ENCODE results near the gene ZC3H10. TPM values are rescaled to one million over a fixed set of nuclear protein-coding genes. Genes with fewer than 3 reads are reported as not detected.

The ZC3H10 gene
- total and polyA plus RNA-seq, 2 of the 8 experiments (the other 6 are each of a cell fraction or from before 2014, with no cell fraction given) = 4.0 to 11.2 TPM

- Histone ChIP-seq H3K9ac (replicated peaks in 1 of 4; ENCODE audit: extremely low read depth in 1 of 4, low read depth in 3 of 4, low read length in 3 of 4) (no peak overlapping the region), H2BK5ac (ENCODE audit: low read depth, low read length) (no peak overlapping the region), H3K14ac (ENCODE audit: insufficient read length) (no peak overlapping the region), H3K36me3 (ENCODE audit: control insufficient read depth in 2 of 4, insufficient read depth in 4 of 4, low read length in 3 of 4) (peaks cover 3 to 14% (median 4%) of the 10 kb centered on the region in 4 experiments; a peak in 6 of 8 replicates), H3K4me1 (replicated peaks in 1 of 4; ENCODE audit: control insufficient read depth in 3 of 4, insufficient read depth in 4 of 4, low read length in 3 of 4) (peaks cover 6 to 16% (median 10%) of the 10 kb centered on the region in 4 experiments; a peak in 6 of 7 replicates), H2BK15ac (ENCODE audit: low read length) (no peak overlapping the region), H4K5ac (ENCODE audit: insufficient read length, low read depth, low read length) (no peak overlapping the region), H4K91ac (replicated peaks; ENCODE audit: insufficient read length, low read length) (no peak overlapping the region), H3K56ac (replicated peaks; ENCODE audit: insufficient read length, low read depth, low read length) (no peak overlapping the region), H3K79me1 (ENCODE audit: low read depth, low read length) (0 out of 2 replicates have a peak, but pooled peaks cover 2% of the 10 kb centered on the region), H3K9me3 (ENCODE audit: insufficient read depth in 2 of 2, low read depth in 1 of 2, low read length in 1 of 2) (no peaks in the 10 kb centered on the region), H3K27me3 (replicated peaks in 1 of 4; ENCODE audit: control insufficient read depth in 3 of 4, extremely low read depth in 1 of 4, insufficient read depth in 3 of 4, low read length in 3 of 4) (no peaks in the 10 kb centered on the region; a peak in 1 of 7 replicates), H3K23ac (ENCODE audit: insufficient read length) (no peak overlapping the region), H2AK5ac (ENCODE audit: low read depth, low read length) (no peak overlapping the region), H2BK12ac (ENCODE audit: low read depth, low read length) (no peak overlapping the region), H3K23me2 (ENCODE audit: low read depth, low read length) (peaks cover 19% of the 10 kb centered on the region), H2BK20ac (ENCODE audit: low read length) (no peak overlapping the region), H3K18ac (ENCODE audit: extremely low read depth, low read length) (no peak overlapping the region), H3K4me3 (ENCODE audit: extremely low read depth in 1 of 4, insufficient read depth in 2 of 4, low read depth in 3 of 4, low read length in 4 of 4) (no peak overlapping the region), H3K4me2 (ENCODE audit: insufficient read depth in 1 of 2, low read depth in 2 of 2, low read length in 2 of 2) (no peak overlapping the region; a peak in 1 of 4 replicates), H4K8ac (ENCODE audit: extremely low read depth, insufficient read depth, low read length) (no peak overlapping the region), H2AFZ (ENCODE audit: low read length) (no peak overlapping the region), H2BK120ac (replicated peaks; ENCODE audit: low read depth, low read length) (no peak overlapping the region), H3K4ac (replicated peaks; ENCODE audit: insufficient read length, low read depth, low read length) (no peak overlapping the region), H3K27ac (ENCODE audit: low read depth, low read length) (no peak overlapping the region), H4K20me1 (replicated peaks in 1 of 2; ENCODE audit: control insufficient read depth in 1 of 2, insufficient read depth in 2 of 2, low read length in 2 of 2) (peaks cover 0 to 3% of the 10 kb centered on the region in 2 experiments), H3K79me2 (ENCODE audit: control insufficient read depth in 1 of 2, insufficient read depth in 2 of 2, low read length in 2 of 2) (peaks cover 3 to 18% of the 10 kb centered on the region in 2 experiments)
- FAIRE-seq (no peak), DNase-seq (ENCODE audit: low read depth in 1 of 2, low spot score in 2 of 2) (no peak)
- 100% methylated on average over 1 of the region's 1 CpG; no CpG with 5 or more reads in 1 of the 2 experiments for WGBS, 2 experiments (ENCODE audit: extremely low coverage in 1 of 2, insufficient coverage in 1 of 2, insufficient read length in 1 of 2, insufficient replicate concordance in 2 of 2, low coverage in 1 of 2, low lambda C conversion rate in 2 of 2, missing lambda C conversion rate in 1 of 2)
- CTCF ChIA-PET (ENCODE audit: partially characterized antibody) = interaction anchor here (1.2 to 2.7 kb wide), 4 partner anchors 10 to 35 kb away, joined by 4 to 15 read pairs (median 6); partner anchors contain the start of genes ESYT1 and ZC3H10
- no peak for TF ChIP-seq EGR1 (IDR thresholded peaks at IDR 0.05; ENCODE audit: borderline replicate concordance, low read depth, low read length)
- TF ChIP-seq MAFK (IDR thresholded peaks at IDR 0.05; ENCODE audit: low read depth, low read length) = no peak
- TF ChIP-seq POLR2AphosphoS5 (IDR thresholded peaks at IDR 0.05; ENCODE audit: low read depth, low read length) = no peak
- TF ChIP-seq FOSL1 (IDR thresholded peaks at IDR 0.05; ENCODE audit: insufficient read depth, low read depth, low read length) = no peak
- TF ChIP-seq KDM5A (IDR thresholded peaks at IDR 0.05; ENCODE audit: low read length) = no peak
- no peak for TF ChIP-seq TEAD4 (IDR thresholded peaks at IDR 0.05; ENCODE audit: low read depth, low read length)
- TF ChIP-seq MAX (IDR thresholded peaks at IDR 0.05) = no peak
- TF ChIP-seq NANOG (IDR thresholded peaks at IDR 0.05; ENCODE audit: insufficient read depth, low read depth, low read length, poor library complexity, severe bottlenecking) = no peak
- no peak for TF ChIP-seq KDM4A (IDR thresholded peaks at IDR 0.05; ENCODE audit: low read depth, low read length, severe bottlenecking)
- no peak for TF ChIP-seq GTF2F1 (IDR thresholded peaks at IDR 0.05; ENCODE audit: borderline replicate concordance, low read depth, low read length)
- TF ChIP-seq TCF12 (IDR thresholded peaks at IDR 0.05; ENCODE audit: low read depth, low read length) = no peak
- POLR2A ChIA-PET (ENCODE audit: partially characterized antibody) = interaction anchor here (1.1 to 15.6 kb wide), 7 partner anchors 9 to 295 kb away, joined by 3 to 656 read pairs (median 7); partner anchors contain the start of genes PA2G4, RNF41, SMARCC2 and TIMELESS
These were observed 36.2 kb downstream of the ZC3H10 start for GRCh38 chr12:56154246-56154771.

Data from H1 (cell line).